Caco-2 (cell line): ENCODE measurements around the gene MYBBP1A. TPM values are rescaled to one million over a fixed set of nuclear protein-coding genes. Genes with fewer than 3 reads are reported as not detected.

Source experiments
- BruUV-seq: library from RNA; stranded (reverse); fragments of 400-500 nt; replicated peaks from 2 replicates; lab custom pipeline; 2021; lab: Mats Ljungman, UMichigan
- CTCF ChIA-PET: fragments of 300-600 bp; sonication (Branson Sonifier 250); formaldehyde crosslinking; loops from one replicate; lab custom pipeline; 2022; ENCODE audit warnings: antibody characterized with exemption; lab: Charles Lee
- POLR2A ChIA-PET: fragments of 300-600 bp; sonication (Branson Sonifier 250); formaldehyde crosslinking; loops from one replicate; lab custom pipeline; 2022; ENCODE audit warnings: antibody characterized with exemption; lab: Charles Lee
- DNase-seq, 2 experiments: peaks; one replicate each; pipeline versions ENCODE4 v3.0.0 to v3.0.0-alpha.2; 2020 to 2022
- H3K27me3 ChIP-seq: replicated peaks from 2 replicates; pipeline ENCODE4 v1.6.0; 2011; ENCODE audit warnings: low read length; ENCODE audit not compliant: control insufficient read depth, insufficient read depth
- H3K36me3 ChIP-seq: 2 replicates; pipeline ENCODE4 v1.5.1; 2011; ENCODE audit warnings: low read length; ENCODE audit not compliant: control insufficient read depth, insufficient read depth
- H3K4me1 ChIP-seq: fragments of 250-450 bp; sonication (Bioruptor Pico); 2 replicates; pipeline ENCODE4 v1.5.1; 2020; ENCODE audit warnings: mild to moderate bottlenecking
- H3K4me3 ChIP-seq: 2 replicates; pipeline ENCODE4 v1.5.1; 2011; ENCODE audit warnings: low read depth, mild to moderate bottlenecking, control low read depth, low read length
- H3K9me3 ChIP-seq: fragments of 250-450 bp; sonication (Bioruptor Pico); 2 replicates; pipeline ENCODE4 v1.5.1; 2020; ENCODE audit warnings: mild to moderate bottlenecking, moderate library complexity
- H3K27ac Mint-ChIP-seq: one replicate; pipeline ENCODE4 v1.8.0; 2022; ENCODE audit warnings: mixed read lengths; ENCODE audit not compliant: unreplicated experiment
- H3K27me3 Mint-ChIP-seq: one replicate; pipeline ENCODE4 v1.8.0; 2022; ENCODE audit warnings: mixed read lengths; ENCODE audit not compliant: insufficient read depth, unreplicated experiment
- H3K36me3 Mint-ChIP-seq: one replicate; pipeline ENCODE4 v1.8.0; 2022; ENCODE audit warnings: mild to moderate bottlenecking, mixed read lengths; ENCODE audit not compliant: insufficient read depth, unreplicated experiment
- H3K4me1 Mint-ChIP-seq: one replicate; pipeline ENCODE4 v1.8.0; 2022; ENCODE audit warnings: low read depth, mixed read lengths; ENCODE audit not compliant: unreplicated experiment
- H3K4me3 Mint-ChIP-seq: one replicate; pipeline ENCODE4 v1.8.0; 2022; ENCODE audit warnings: mild to moderate bottlenecking, moderate library complexity, mixed read lengths; ENCODE audit not compliant: unreplicated experiment
- H3K9me3 Mint-ChIP-seq: one replicate; pipeline ENCODE4 v1.8.0; 2022; ENCODE audit warnings: mixed read lengths; ENCODE audit not compliant: unreplicated experiment
- CTCF ChIP-seq, 2 experiments: fragments of 200-600 bp in 1 of 2; IDR thresholded peaks; 1 replicate in 1 of 2; 2 replicates in 1 of 2; pipeline versions ENCODE4 v1.5.1 to v1.8.0; 2011 to 2022; ENCODE audit warnings: antibody characterized with exemption in 1 of 2, control low read depth in 1 of 2, inconsistent platforms in 1 of 2, low read depth in 1 of 2, low read length in 1 of 2, mild to moderate bottlenecking in 1 of 2, moderate library complexity in 1 of 2; ENCODE audit not compliant: insufficient read depth in 1 of 2, severe bottlenecking in 1 of 2, unreplicated experiment in 1 of 2
- intact Hi-C: fragments of 100-400 bp; cut with micrococcal nuclease; formaldehyde crosslinking; loops from one replicate; pipeline ENCODE4 v1.10.0; 2022; ENCODE audit not compliant: unreplicated experiment
- total RNA-seq: library from RNA; stranded (reverse); gene quantifications from 2 replicates; pipeline ENCODE4 v1.2.3, GENCODE V29; 2022

MYBBP1A gene
- total RNA-seq, 1 experiment from 2014 or later: 44.5 TPM

- Mint-ChIP-seq H3K36me3 (peaks cover 35% of the 10 kb centered on the region), H3K4me3 (no peak overlapping the region), H3K9me3 (no peaks in the 10 kb centered on the region), H3K4me1 (no peaks in the 10 kb centered on the region), H3K27me3 (no peaks in the 10 kb centered on the region), H3K27ac (no peak overlapping the region)
- H3K4me1 ChIP-seq: no peaks in the 10 kb centered on the region
- no peaks in the 10 kb centered on the region for H3K36me3 ChIP-seq
- ChIA-PET CTCF (no interaction called here), POLR2A (no interaction called here)
- no TSS peak for BruUV-seq
- no peak overlapping the region for H3K4me3 ChIP-seq
- intact Hi-C loops: loop anchor here (5.0 kb wide), 1 partner anchor 123 kb away; no protein-coding TSS in a partner anchor
- no peaks in the 10 kb centered on the region for H3K27me3 ChIP-seq
- H3K9me3 ChIP-seq: no peaks in the 10 kb centered on the region
- TF ChIP-seq CTCF (IDR thresholded peaks at IDR 0.05; ENCODE audit: insufficient read depth in 1 of 2, low read depth in 1 of 2, low read length in 1 of 2, severe bottlenecking in 1 of 2, unreplicated experiment in 1 of 2): no peak
- DNase-seq: no peak
Measured at GRCh38 chr17:4544951-4545216, 10.3 kb downstream of the MYBBP1A start.

GRCh38 chr17:4544135-4544950, 10.8 kb downstream of the MYBBP1A start:
- H3K9me3 Mint-ChIP-seq: no peaks in the 10 kb centered on the region
- peaks cover 40% of the 10 kb centered on the region for H3K36me3 Mint-ChIP-seq
- no peak overlapping the region for H3K4me3 ChIP-seq
- DNase-seq: no peak
- no peak for TF ChIP-seq CTCF (IDR thresholded peaks at IDR 0.05; ENCODE audit: insufficient read depth in 1 of 2, low read depth in 1 of 2, low read length in 1 of 2, severe bottlenecking in 1 of 2, unreplicated experiment in 1 of 2)
- no TSS peak for BruUV-seq
- intact Hi-C loops: loop anchor here (5.0 kb wide), 1 partner anchor 122 kb away; no protein-coding TSS in a partner anchor
- H3K36me3 ChIP-seq: no peaks in the 10 kb centered on the region
- no peaks in the 10 kb centered on the region for H3K27me3 Mint-ChIP-seq
- H3K27ac Mint-ChIP-seq: no peak overlapping the region
- no peaks in the 10 kb centered on the region for H3K4me1 ChIP-seq
- POLR2A ChIA-PET: no interaction called here
- CTCF ChIA-PET: no interaction called here
- H3K27me3 ChIP-seq: no peaks in the 10 kb centered on the region
- no peaks in the 10 kb centered on the region for H3K4me1 Mint-ChIP-seq
- no peak overlapping the region for H3K4me3 Mint-ChIP-seq
- no peaks in the 10 kb centered on the region for H3K9me3 ChIP-seq

- BruUV-seq: no TSS peak
- no peaks in the 10 kb centered on the region for H3K4me1 Mint-ChIP-seq
- H3K27me3 Mint-ChIP-seq: no peaks in the 10 kb centered on the region
- Histone ChIP-seq H3K4me3 (no peak overlapping the region), H3K4me1 (no peaks in the 10 kb centered on the region), H3K9me3 (no peaks in the 10 kb centered on the region), H3K36me3 (no peaks in the 10 kb centered on the region), H3K27me3 (no peaks in the 10 kb centered on the region)
- ChIA-PET CTCF (no interaction called here), POLR2A (no interaction called here)
- no peak overlapping the region for H3K27ac Mint-ChIP-seq
- H3K36me3 Mint-ChIP-seq: peaks cover 40% of the 10 kb centered on the region
- no peaks in the 10 kb centered on the region for H3K9me3 Mint-ChIP-seq
- TF ChIP-seq CTCF (IDR thresholded peaks at IDR 0.05; ENCODE audit: insufficient read depth in 1 of 2, low read depth in 1 of 2, low read length in 1 of 2, severe bottlenecking in 1 of 2, unreplicated experiment in 1 of 2): no peak
- no peak for DNase-seq
- H3K4me3 Mint-ChIP-seq: no peak overlapping the region
- intact Hi-C loops: loop anchor here (5.0 kb wide), 1 partner anchor 121 kb away; no protein-coding TSS in a partner anchor
Measured at GRCh38 chr17:4543557-4544026, 11.6 kb downstream of the MYBBP1A start.
